ENCODE data around the gene MED17.

DNA sequence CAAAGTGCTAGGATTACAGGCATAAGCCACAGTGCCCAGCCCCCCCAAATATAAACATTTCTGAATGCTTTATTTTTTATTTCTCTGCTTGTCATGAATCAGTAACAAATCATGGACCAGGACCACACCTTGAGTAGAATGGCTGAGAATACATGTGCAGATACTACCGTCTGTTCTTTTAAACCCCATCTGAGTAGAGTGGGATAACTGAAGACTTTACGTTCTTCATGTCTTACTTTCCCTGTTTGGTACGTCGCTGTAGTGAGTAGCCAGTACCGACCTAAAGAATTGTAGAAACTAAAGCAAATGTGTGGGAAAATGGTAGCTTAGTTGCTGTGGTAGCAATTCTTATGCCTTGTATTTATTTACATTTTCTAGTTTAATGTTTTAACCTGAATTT is 29.9 kb downstream of the MED17 start:
- TF ChIP-seq NBN (conservative IDR thresholded peaks at IDR 0.05) (no peak), ZBTB7B (CRISPR knock-in tag; IDR thresholded peaks at IDR 0.05) (no peak), SNAI1 (CRISPR knock-in tag; IDR thresholded peaks at IDR 0.05; ENCODE audit: borderline replicate concordance) (no peak), ZNF343 (CRISPR knock-in tag; IDR thresholded peaks at IDR 0.05) (no peak), ARNT (IDR thresholded peaks at IDR 0.05) (no peak)
- TF ChIP-seq, protein P1, sequence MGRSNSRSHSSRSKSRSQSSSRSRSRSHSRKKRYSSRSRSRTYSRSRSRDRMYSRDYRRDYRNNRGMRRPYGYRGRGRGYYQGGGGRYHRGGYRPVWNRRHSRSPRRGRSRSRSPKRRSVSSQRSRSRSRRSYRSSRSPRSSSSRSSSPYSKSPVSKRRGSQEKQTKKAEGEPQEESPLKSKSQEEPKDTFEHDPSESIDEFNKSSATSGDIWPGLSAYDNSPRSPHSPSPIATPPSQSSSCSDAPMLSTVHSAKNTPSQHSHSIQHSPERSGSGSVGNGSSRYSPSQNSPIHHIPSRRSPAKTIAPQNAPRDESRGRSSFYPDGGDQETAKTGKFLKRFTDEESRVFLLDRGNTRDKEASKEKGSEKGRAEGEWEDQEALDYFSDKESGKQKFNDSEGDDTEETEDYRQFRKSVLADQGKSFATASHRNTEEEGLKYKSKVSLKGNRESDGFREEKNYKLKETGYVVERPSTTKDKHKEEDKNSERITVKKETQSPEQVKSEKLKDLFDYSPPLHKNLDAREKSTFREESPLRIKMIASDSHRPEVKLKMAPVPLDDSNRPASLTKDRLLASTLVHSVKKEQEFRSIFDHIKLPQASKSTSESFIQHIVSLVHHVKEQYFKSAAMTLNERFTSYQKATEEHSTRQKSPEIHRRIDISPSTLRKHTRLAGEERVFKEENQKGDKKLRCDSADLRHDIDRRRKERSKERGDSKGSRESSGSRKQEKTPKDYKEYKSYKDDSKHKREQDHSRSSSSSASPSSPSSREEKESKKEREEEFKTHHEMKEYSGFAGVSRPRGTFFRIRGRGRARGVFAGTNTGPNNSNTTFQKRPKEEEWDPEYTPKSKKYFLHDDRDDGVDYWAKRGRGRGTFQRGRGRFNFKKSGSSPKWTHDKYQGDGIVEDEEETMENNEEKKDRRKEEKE (IDR thresholded peaks at IDR 0.05): no peak

Measured in HepG2 (cell line).